DND-41 (cell line): ENCODE results near the gene SAT1.

Experiments used
- CTCF ChIP-seq: IDR thresholded peaks from 2 replicates; pipeline ENCODE4 v1.5.1; 2012; ENCODE audit warnings: borderline replicate concordance, low read length, moderate library complexity, mild to moderate bottlenecking; ENCODE audit not compliant: poor library complexity, severe bottlenecking; ENCODE audit errors: extremely low read depth
- EZH2 ChIP-seq: IDR thresholded peaks from 3 replicates; pipeline ENCODE4 v1.6.1; 2012; ENCODE audit warnings: borderline replicate concordance, low read depth, mild to moderate bottlenecking, moderate library complexity, low read length, inconsistent platforms; ENCODE audit not compliant: severe bottlenecking

- no peak for TF ChIP-seq EZH2
- TF ChIP-seq CTCF = no peak
Observed at GRCh38 chrX:23826216-23826615, 43.2 kb downstream of the SAT1 start.
